ENCODE measurements around the gene KATNAL2. TPM values are rescaled to one million over a fixed set of nuclear protein-coding genes. Genes with fewer than 3 reads are reported as not detected.
"Not testable (repeated sequence)": the region's sequence is repeated elsewhere in the genome, so short reads cannot be mapped to it uniquely, and the experiment has no call there.

Gene KATNAL2
- total RNA-seq, 2 experiments from 2014 or later = 0.45 to 0.52 TPM

- Mint-ChIP-seq H3K4me1 (ENCODE audit: low read depth) (no peaks in the 10 kb centered on the region), H3K4me3 (no peak overlapping the region), H3K9me3 (no peaks in the 10 kb centered on the region), H3K27me3 (ENCODE audit: low read depth) (peaks cover 10% of the 10 kb centered on the region), H3K27ac (no peak overlapping the region), H3K36me3 (ENCODE audit: low read depth) (no peaks in the 10 kb centered on the region)
- DNase-seq = peak; percentile 68
- CTCF ChIA-PET = no interaction called here
- intact Hi-C loops (cut with micrococcal nuclease) = loop anchor here (2.0 kb wide), 1 partner anchor 30 kb away; the partner anchor contains the start of genes KATNAL2 and PIAS2
Measured at GRCh38 chr18:46946656-46947282, 29.4 kb downstream of the KATNAL2 start.

GRCh38 chr18:46950064-46950656 lies 32.8 kb downstream of the KATNAL2 start:
- no peak for DNase-seq
- H3K36me3 Mint-ChIP-seq (ENCODE audit: low read depth) = no peaks in the 10 kb centered on the region
- intact Hi-C loops (cut with micrococcal nuclease) = no loop called here
- H3K9me3 Mint-ChIP-seq = no peaks in the 10 kb centered on the region
- H3K27ac Mint-ChIP-seq = no peak overlapping the region
- peaks cover 9% of the 10 kb centered on the region for H3K27me3 Mint-ChIP-seq (ENCODE audit: low read depth)
- CTCF ChIA-PET = no interaction called here
- no peak overlapping the region for H3K4me3 Mint-ChIP-seq
- no peaks in the 10 kb centered on the region for H3K4me1 Mint-ChIP-seq (ENCODE audit: low read depth)

GRCh38 chr18:46953195-46953594 lies 35.8 kb downstream of the KATNAL2 start:
- Mint-ChIP-seq H3K36me3 (ENCODE audit: low read depth) (no peaks in the 10 kb centered on the region), H3K4me3 (no peak overlapping the region)
- CTCF ChIA-PET = no interaction called here

DNA sequence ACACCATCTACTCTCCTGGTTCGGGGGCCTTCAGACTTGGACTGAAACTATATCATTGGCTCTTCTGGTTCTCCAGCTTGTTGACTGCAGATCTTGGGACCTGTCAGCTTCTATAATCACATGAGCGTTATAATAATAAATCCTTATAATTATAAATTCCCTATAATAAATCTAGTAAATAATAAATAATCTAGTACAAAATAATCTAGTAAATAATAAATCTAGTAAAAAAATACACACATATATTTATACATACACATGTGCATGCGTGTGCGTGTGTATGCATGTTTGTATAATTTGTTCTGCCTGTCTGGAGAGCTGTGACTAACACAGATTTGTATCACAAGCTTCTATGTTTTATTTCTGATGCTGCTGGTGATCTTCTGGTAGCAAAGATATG lies 40.8 kb downstream of the KATNAL2 start:
- Mint-ChIP-seq H3K9me3 (no peaks in the 10 kb centered on the region), H3K4me3 (no peak overlapping the region), H3K36me3 (ENCODE audit: low read depth) (no peaks in the 10 kb centered on the region), H3K27ac (no peak overlapping the region), H3K27me3 (ENCODE audit: low read depth) (no peaks in the 10 kb centered on the region), H3K4me1 (ENCODE audit: low read depth) (no peaks in the 10 kb centered on the region)
- CTCF ChIA-PET = no interaction called here
- intact Hi-C loops (cut with micrococcal nuclease) = no loop called here
- no peak for DNase-seq

More at GRCh38 chr18:46953195-46953594, 35.8 kb downstream of the KATNAL2 start:
- Mint-ChIP-seq H3K4me1 (ENCODE audit: low read depth) (no peaks in the 10 kb centered on the region), H3K27ac (no peak overlapping the region), H3K27me3 (ENCODE audit: low read depth) (peaks cover 7% of the 10 kb centered on the region), H3K9me3 (no peaks in the 10 kb centered on the region)
- DNase-seq = no peak
- intact Hi-C loops (cut with micrococcal nuclease) = no loop called here

GRCh38 chr18:46963656-46964578 lies 46.5 kb downstream of the KATNAL2 start:
- CTCF ChIA-PET; H3K27me3 Mint-ChIP-seq (ENCODE audit: low read depth); H3K36me3 Mint-ChIP-seq (ENCODE audit: low read depth); H3K9me3 Mint-ChIP-seq; H3K27ac Mint-ChIP-seq; DNase-seq; intact Hi-C loops (cut with micrococcal nuclease); H3K4me1 Mint-ChIP-seq (ENCODE audit: low read depth); H3K4me3 Mint-ChIP-seq: not testable (repeated sequence)

DNA sequence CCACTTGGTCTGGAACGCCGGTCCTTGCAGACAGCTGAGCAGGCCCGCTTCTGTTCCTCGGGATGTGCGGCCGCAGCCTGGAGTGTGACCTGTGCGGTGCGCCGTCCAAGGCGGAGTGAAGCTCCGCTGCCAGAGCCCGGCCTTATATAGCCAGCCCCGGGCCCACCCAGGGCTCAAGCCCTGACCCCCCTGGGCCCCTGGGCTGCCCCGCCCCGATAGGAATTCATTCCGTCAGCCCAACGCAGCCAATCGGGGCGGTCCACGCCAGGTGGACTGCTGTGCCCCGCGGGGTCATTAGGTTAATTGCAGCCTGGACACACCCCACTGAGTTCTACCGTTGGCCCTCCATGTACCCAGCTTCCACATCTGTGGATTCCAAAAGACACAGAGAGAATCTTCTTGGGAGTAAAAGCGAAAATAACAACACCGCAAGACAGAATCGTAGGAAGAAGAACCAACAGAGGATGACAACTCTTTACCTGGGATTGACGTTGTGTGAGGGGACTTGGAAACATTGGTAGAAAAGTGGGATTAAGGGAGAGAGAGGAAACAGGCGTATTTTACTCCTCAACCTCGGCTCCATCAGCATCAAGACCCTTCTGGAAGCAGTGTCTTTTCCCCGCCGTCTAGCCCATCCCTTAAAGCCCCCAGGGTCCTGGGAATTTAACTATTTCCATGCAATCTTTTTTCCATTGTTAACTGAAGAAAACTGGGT lies 47.3 kb downstream of the KATNAL2 start:
- H3K4me3 Mint-ChIP-seq; H3K27ac Mint-ChIP-seq; CTCF ChIA-PET; H3K9me3 Mint-ChIP-seq; DNase-seq; H3K27me3 Mint-ChIP-seq (ENCODE audit: low read depth); H3K4me1 Mint-ChIP-seq (ENCODE audit: low read depth); H3K36me3 Mint-ChIP-seq (ENCODE audit: low read depth); intact Hi-C loops (cut with micrococcal nuclease): not testable (repeated sequence)

- not testable (repeated sequence) for DNase-seq
Measured at GRCh38 chr18:46966266-46966665, 48.9 kb downstream of the KATNAL2 start.

GRCh38 chr18:46969551-46969950 lies 52.1 kb downstream of the KATNAL2 start:
- intact Hi-C loops (cut with micrococcal nuclease); H3K4me3 Mint-ChIP-seq; H3K27ac Mint-ChIP-seq; DNase-seq; H3K4me1 Mint-ChIP-seq (ENCODE audit: low read depth); H3K27me3 Mint-ChIP-seq (ENCODE audit: low read depth); H3K9me3 Mint-ChIP-seq; CTCF ChIA-PET; H3K36me3 Mint-ChIP-seq (ENCODE audit: low read depth): not testable (repeated sequence)

More at GRCh38 chr18:46966266-46966665, 48.9 kb downstream of the KATNAL2 start:
- H3K27me3 Mint-ChIP-seq (ENCODE audit: low read depth); H3K9me3 Mint-ChIP-seq; H3K4me3 Mint-ChIP-seq; CTCF ChIA-PET; H3K36me3 Mint-ChIP-seq (ENCODE audit: low read depth); H3K4me1 Mint-ChIP-seq (ENCODE audit: low read depth); H3K27ac Mint-ChIP-seq; intact Hi-C loops (cut with micrococcal nuclease): not testable (repeated sequence)

- H3K27me3 Mint-ChIP-seq (ENCODE audit: low read depth); H3K27ac Mint-ChIP-seq; H3K4me1 Mint-ChIP-seq (ENCODE audit: low read depth); H3K9me3 Mint-ChIP-seq; DNase-seq; intact Hi-C loops (cut with micrococcal nuclease); CTCF ChIA-PET; H3K4me3 Mint-ChIP-seq; H3K36me3 Mint-ChIP-seq (ENCODE audit: low read depth): not testable (repeated sequence)
Measured at GRCh38 chr18:47019870-47020269, 102.5 kb downstream of the KATNAL2 start.

GRCh38 chr18:47020757-47021156 lies 103.4 kb downstream of the KATNAL2 start:
- not testable (repeated sequence) for H3K9me3 Mint-ChIP-seq

GRCh38 chr18:47022821-47023220 lies 105.4 kb downstream of the KATNAL2 start:
- H3K4me1 Mint-ChIP-seq (ENCODE audit: low read depth); CTCF ChIA-PET; H3K36me3 Mint-ChIP-seq (ENCODE audit: low read depth); H3K27me3 Mint-ChIP-seq (ENCODE audit: low read depth); H3K4me3 Mint-ChIP-seq; H3K27ac Mint-ChIP-seq; DNase-seq; H3K9me3 Mint-ChIP-seq; intact Hi-C loops (cut with micrococcal nuclease): not testable (repeated sequence)

More at GRCh38 chr18:47020757-47021156, 103.4 kb downstream of the KATNAL2 start:
- H3K36me3 Mint-ChIP-seq (ENCODE audit: low read depth); intact Hi-C loops (cut with micrococcal nuclease); DNase-seq; CTCF ChIA-PET; H3K4me3 Mint-ChIP-seq; H3K4me1 Mint-ChIP-seq (ENCODE audit: low read depth); H3K27ac Mint-ChIP-seq; H3K27me3 Mint-ChIP-seq (ENCODE audit: low read depth): not testable (repeated sequence)

DNA sequence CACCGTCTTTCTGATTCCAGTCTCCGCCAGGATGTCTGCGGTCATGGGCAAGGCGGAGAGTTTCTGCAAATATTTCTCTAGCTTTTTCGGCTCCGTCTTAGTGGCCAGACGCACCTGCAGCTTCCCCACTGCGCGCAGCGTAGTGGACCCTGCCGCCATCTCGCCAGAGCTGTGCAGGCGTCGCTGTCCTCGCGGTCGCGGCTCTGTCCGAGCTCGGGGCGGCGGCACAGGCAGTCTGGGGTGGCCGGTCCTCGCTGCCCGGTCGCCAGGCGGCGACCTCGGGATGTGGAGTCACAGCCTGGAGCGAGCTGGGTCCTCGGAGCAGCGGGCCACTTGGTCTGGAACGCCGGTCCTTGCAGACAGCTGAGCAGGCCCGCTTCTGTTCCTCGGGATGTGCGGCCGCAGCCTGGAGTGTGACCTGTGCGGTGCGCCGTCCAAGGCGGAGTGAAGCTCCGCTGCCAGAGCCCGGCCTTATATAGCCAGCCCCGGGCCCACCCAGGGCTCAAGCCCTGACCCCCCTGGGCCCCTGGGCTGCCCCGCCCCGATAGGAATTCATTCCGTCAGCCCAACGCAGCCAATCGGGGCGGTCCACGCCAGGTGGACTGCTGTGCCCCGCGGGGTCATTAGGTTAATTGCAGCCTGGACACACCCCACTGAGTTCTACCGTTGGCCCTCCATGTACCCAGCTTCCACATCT lies 106.5 kb downstream of the KATNAL2 start:
- H3K36me3 Mint-ChIP-seq (ENCODE audit: low read depth); H3K4me3 Mint-ChIP-seq; DNase-seq; H3K9me3 Mint-ChIP-seq; H3K27ac Mint-ChIP-seq; intact Hi-C loops (cut with micrococcal nuclease); H3K27me3 Mint-ChIP-seq (ENCODE audit: low read depth); CTCF ChIA-PET; H3K4me1 Mint-ChIP-seq (ENCODE audit: low read depth): not testable (repeated sequence)

All from activated naive CD4-positive, alpha-beta T cell treated with anti-CD3 and anti-CD28 coated beads for 36 hours (primary cell).